OCI-LY7 (cell line): ENCODE data around the gene DBN1. TPM values are rescaled to one million over a fixed set of nuclear protein-coding genes. Genes with fewer than 3 reads are reported as not detected.

Experiments used
- BruUV-seq: library from RNA; stranded (reverse); fragments of 400-500 nt; replicated peaks from 2 replicates; lab custom pipeline; 2021; lab: Mats Ljungman, UMichigan
- CTCF ChIA-PET: fragments of 300-600 bp; sonication (Branson Sonifier 250); formaldehyde crosslinking; loops from one replicate; lab custom pipeline; 2022; ENCODE audit warnings: antibody characterized with exemption; ENCODE audit not compliant: unreplicated experiment; lab: Charles Lee
- POLR2A ChIA-PET: fragments of 300-600 bp; sonication (Branson Sonifier 250); formaldehyde crosslinking; loops from one replicate; lab custom pipeline; 2022; ENCODE audit warnings: antibody characterized with exemption; lab: Charles Lee
- DNase-seq: peaks from one replicate; pipeline ENCODE4 v3.0.0-alpha.2; 2015; ENCODE audit warnings: low spot score
- H2AFZ ChIP-seq: fragments of 200-600 bp; sonication (generic), shearing (Covaris generic); 2 replicates; pipeline ENCODE4 v1.6.1; 2014; ENCODE audit warnings: mild to moderate bottlenecking, antibody characterized with exemption, low read length, moderate library complexity
- H3K27ac ChIP-seq: fragments of 200-600 bp; sonication (generic); 2 replicates; pipeline ENCODE4 v1.5.1; 2014; ENCODE audit warnings: mixed run types, low read depth, mild to moderate bottlenecking, moderate library complexity, low read length, inconsistent platforms; ENCODE audit not compliant: poor library complexity, severe bottlenecking
- H3K36me3 ChIP-seq: fragments of 200-600 bp; sonication (generic); 2 replicates; pipeline ENCODE4 v1.6.1; 2014; ENCODE audit warnings: mild to moderate bottlenecking, antibody characterized with exemption, low read length, moderate library complexity, mixed read lengths; ENCODE audit not compliant: insufficient read depth
- H3K4me1 ChIP-seq: fragments of 200-600 bp; sonication (generic); 2 replicates; pipeline ENCODE4 v1.5.1; 2014; ENCODE audit warnings: mild to moderate bottlenecking, low read length; ENCODE audit not compliant: insufficient read depth, poor library complexity, severe bottlenecking
- H3K4me2 ChIP-seq: fragments of 200-600 bp; sonication (generic); 2 replicates; pipeline ENCODE4 v1.6.1; 2014; ENCODE audit warnings: mild to moderate bottlenecking, low read length
- H3K4me3 ChIP-seq: fragments of 200-600 bp; sonication (generic); 2 replicates; pipeline ENCODE4 v1.5.1; 2014; ENCODE audit warnings: mild to moderate bottlenecking, low read depth, low read length; ENCODE audit not compliant: poor library complexity, severe bottlenecking
- H3K79me2 ChIP-seq: fragments of 200-600 bp; sonication (generic); 2 replicates; pipeline ENCODE4 v1.6.1; 2016; ENCODE audit warnings: low read depth, mild to moderate bottlenecking, low read length, moderate library complexity, mixed read lengths; ENCODE audit not compliant: insufficient read depth
- H3K9me2 ChIP-seq: fragments of 200-600 bp; sonication (generic); 2 replicates; pipeline ENCODE4 v1.6.1; 2016; ENCODE audit warnings: mild to moderate bottlenecking, low read length, mixed read lengths; ENCODE audit not compliant: insufficient read depth
- H3K9me3 ChIP-seq: fragments of 200-600 bp; sonication (generic); 2 replicates; pipeline ENCODE4 v1.6.1; 2014; ENCODE audit warnings: mild to moderate bottlenecking, mixed run types, low read length, mixed read lengths
- H4K20me1 ChIP-seq: fragments of 200-600 bp; sonication (generic); 2 replicates; pipeline ENCODE4 v1.6.1; 2014; ENCODE audit warnings: mild to moderate bottlenecking, antibody characterized with exemption, low read length, moderate library complexity, mixed read lengths; ENCODE audit not compliant: insufficient read depth
- CTCF ChIP-seq: fragments of 200-600 bp; sonication (generic); conservative IDR thresholded peaks from 2 replicates; pipeline ENCODE4 v1.5.1; 2014; ENCODE audit warnings: mild to moderate bottlenecking, antibody characterized with exemption, low read length, moderate library complexity, mixed read lengths
- EZH2phosphoT487 ChIP-seq: fragments of 200-600 bp; sonication (generic); IDR thresholded peaks from 2 replicates; pipeline ENCODE4 v1.6.1; 2018; ENCODE audit warnings: low read depth, borderline replicate concordance, mild to moderate bottlenecking, mixed run types, antibody characterized with exemption, low read length, moderate library complexity, mixed read lengths
- intact Hi-C: fragments of 100-400 bp; cut with micrococcal nuclease; formaldehyde crosslinking; loops from one replicate; pipeline ENCODE4 v1.10.0; 2022; ENCODE audit not compliant: unreplicated experiment
- total RNA-seq, 2 experiments: library from RNA; depleted of rRNA in 1 of 2; stranded (reverse); fragments of >200 nt in 1 of 2; shearing (Covaris generic) in 1 of 2; gene quantifications; 2 replicates each; pipeline ENCODE4 v1.2.3, GENCODE V29; 2014 to 2022

The DBN1 gene
- total RNA-seq, 2 experiments from 2014 or later, result 11.7 to 22.0 TPM

- Histone ChIP-seq H3K4me3 (no peak overlapping the region), H3K36me3 (no peaks in the 10 kb centered on the region), H3K4me1 (peaks cover 10% of the 10 kb centered on the region), H4K20me1 (no peaks in the 10 kb centered on the region), H3K9me2 (no peaks in the 10 kb centered on the region), H2AFZ (no peak overlapping the region), H3K27ac (no peak overlapping the region), H3K9me3 (no peaks in the 10 kb centered on the region), H3K79me2 (no peaks in the 10 kb centered on the region), H3K4me2 (no peak overlapping the region; the same call in 1 of the 2 replicates)
- ChIA-PET POLR2A (no interaction called here), CTCF (no interaction called here)
- intact Hi-C loops, result no loop called here
- TF ChIP-seq CTCF (no peak), EZH2phosphoT487 (no peak)
- no TSS peak for BruUV-seq
- DNase-seq, result no peak
Measured at GRCh38 chr5:177474002-177474476, 605 bp upstream of the DBN1 start.

- intact Hi-C loops, result no loop called here
- CTCF ChIA-PET, result interaction anchor here (0.5 to 1.1 kb wide), 4 partner anchors 22 to 140 kb away, joined by 3 to 4 read pairs (median 3); no protein-coding TSS in a partner anchor
- H3K4me1 ChIP-seq, result peaks cover 10% of the 10 kb centered on the region
- no peak for TF ChIP-seq CTCF
- no peak for TF ChIP-seq EZH2phosphoT487
- no peaks in the 10 kb centered on the region for H3K36me3 ChIP-seq
- peak overlapping the region; percentile 67 for H3K4me2 ChIP-seq
- H2AFZ ChIP-seq, result no peak overlapping the region
- POLR2A ChIA-PET, result interaction anchor here (0.6 to 0.8 kb wide), 2 partner anchors 29 to 47 kb away, joined by 3 read pairs; partner anchors contain the start of gene GRK6
- H3K4me3 ChIP-seq, result peak overlapping the region; percentile 65
- BruUV-seq, result no TSS peak
- no peaks in the 10 kb centered on the region for H4K20me1 ChIP-seq
- H3K9me3 ChIP-seq, result no peaks in the 10 kb centered on the region
- no peaks in the 10 kb centered on the region for H3K79me2 ChIP-seq
- no peaks in the 10 kb centered on the region for H3K9me2 ChIP-seq
- peak overlapping the region; percentile 0 for H3K27ac ChIP-seq
- DNase-seq, result peak; percentile 45
Measured at GRCh38 chr5:177472460-177473442, 683 bp downstream of the DBN1 start.
